ENCODE data around the gene EPYC.

- TF ChIP-seq SP1 (IDR thresholded peaks at IDR 0.05) (no peak), PKNOX1 (IDR thresholded peaks at IDR 0.05) (no peak), FOXM1 (IDR thresholded peaks at IDR 0.05; ENCODE audit: borderline replicate concordance) (no peak), ELF4 (IDR thresholded peaks at IDR 0.05) (no peak), CTBP1 (IDR thresholded peaks at IDR 0.05; ENCODE audit: borderline replicate concordance) (no peak), NFRKB (IDR thresholded peaks at IDR 0.05) (no peak), FOXK2 (IDR thresholded peaks at IDR 0.05) (no peak), SUZ12 (IDR thresholded peaks at IDR 0.05) (no peak), TARDBP (IDR thresholded peaks at IDR 0.05) (no peak), ARNT (IDR thresholded peaks at IDR 0.05) (no peak)
Measured at GRCh38 chr12:90951432-90952105, 53.2 kb downstream of the EPYC start.

Data from HEK293T (cell line).